ENCODE data around the gene GAB1.

GAB1 gene

DNA sequence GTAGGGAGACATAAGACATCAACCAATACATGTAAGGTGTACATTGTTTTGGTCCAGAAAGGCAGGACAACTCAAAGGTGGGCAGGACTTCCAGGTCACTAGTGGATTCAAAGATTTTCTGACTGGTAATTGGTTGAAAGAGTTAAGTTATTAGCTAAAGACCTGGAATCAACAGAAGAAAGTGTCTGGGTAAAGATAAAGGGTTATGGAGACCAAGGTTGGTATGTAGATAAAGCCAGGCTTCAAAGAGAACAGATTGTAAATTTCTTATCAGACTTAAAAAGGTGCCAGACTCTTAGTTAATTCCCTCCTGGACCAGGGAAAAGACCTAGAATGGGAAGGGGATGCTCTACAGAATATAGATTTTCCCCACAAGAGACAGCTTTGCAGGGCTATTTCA is 28.3 kb upstream of the GAB1 start:
- ChIA-PET POLR2A (no interaction called here), CTCF (no interaction called here)
- Histone ChIP-seq H3K4me1 (ENCODE audit: control insufficient read depth, insufficient read depth, low read length) (no peaks in the 10 kb centered on the region), H3K36me3 (ENCODE audit: control insufficient read depth in 2 of 2, insufficient read depth in 1 of 2, low read length in 2 of 2) (no peaks in the 10 kb centered on the region), H3K9me3 (ENCODE audit: control insufficient read depth, insufficient read depth, low read depth, low read length) (no peaks in the 10 kb centered on the region), H3K4me3 (ENCODE audit: low read depth, low read length) (no peak overlapping the region), H3K27ac (ENCODE audit: extremely low read depth, low read depth, low read length) (no peak overlapping the region)
- no peak for TF ChIP-seq ZFP3 (tag by site-specific recombination; IDR thresholded peaks at IDR 0.05; ENCODE audit: low read depth)
- no peak for TF ChIP-seq ZNF423 (tag by site-specific recombination; IDR thresholded peaks at IDR 0.05)
- no peak for TF ChIP-seq ZNF610 (tag by site-specific recombination; IDR thresholded peaks at IDR 0.05; ENCODE audit: borderline replicate concordance)
- no peak for TF ChIP-seq FEZF1 (tag by site-specific recombination; IDR thresholded peaks at IDR 0.05)
- TF ChIP-seq, protein P1, sequence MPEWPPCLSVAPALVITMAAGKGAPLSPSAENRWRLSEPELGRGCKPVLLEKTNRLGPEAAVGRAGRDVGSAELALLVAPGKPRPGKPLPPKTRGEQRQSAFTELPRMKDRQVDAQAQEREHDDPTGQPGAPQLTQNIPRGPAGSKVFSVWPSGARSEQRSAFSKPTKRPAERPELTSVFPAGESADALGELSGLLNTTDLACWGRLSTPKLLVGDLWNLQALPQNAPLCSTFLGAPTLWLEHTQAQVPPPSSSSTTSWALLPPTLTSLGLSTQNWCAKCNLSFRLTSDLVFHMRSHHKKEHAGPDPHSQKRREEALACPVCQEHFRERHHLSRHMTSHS (tag by site-specific recombination; IDR thresholded peaks at IDR 0.05): no peak
- no peak for TF ChIP-seq ZNF184 (tag by site-specific recombination; IDR thresholded peaks at IDR 0.05)
- no peak for TF ChIP-seq ZNF202 (tag by site-specific recombination; IDR thresholded peaks at IDR 0.05; ENCODE audit: borderline replicate concordance)

DNA sequence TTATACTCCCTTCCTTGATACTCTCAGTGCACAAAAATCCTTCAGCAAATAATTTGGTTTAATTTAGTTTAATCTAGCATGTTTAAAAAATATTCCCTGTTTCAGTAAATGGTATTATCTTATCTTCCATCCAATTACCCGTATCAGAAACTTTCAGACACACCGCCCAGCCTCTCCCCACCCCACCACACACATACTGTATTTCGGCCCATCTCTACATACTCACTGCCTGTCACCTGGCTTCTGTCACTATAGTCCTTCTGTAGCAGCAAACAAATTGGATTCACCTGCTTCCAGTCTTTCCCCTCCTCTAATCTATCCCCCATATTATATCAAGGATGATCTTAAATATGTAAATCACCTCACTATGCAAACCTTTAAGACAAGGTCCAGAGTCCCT is 24.8 kb upstream of the GAB1 start:
- POLR2A ChIA-PET: no interaction called here
- CTCF ChIA-PET: interaction anchor here (0.6 to 0.7 kb wide), 2 partner anchors 29 to 192 kb away, joined by 4 read pairs; no protein-coding TSS in a partner anchor
- H3K9me3 ChIP-seq (ENCODE audit: control insufficient read depth, insufficient read depth, low read depth, low read length): no peaks in the 10 kb centered on the region
- H3K36me3 ChIP-seq (ENCODE audit: control insufficient read depth in 2 of 2, insufficient read depth in 1 of 2, low read length in 2 of 2): no peaks in the 10 kb centered on the region
- no peak overlapping the region for H3K27ac ChIP-seq (ENCODE audit: extremely low read depth, low read depth, low read length)
- TF ChIP-seq ZNF768 (tag by site-specific recombination; IDR thresholded peaks at IDR 0.05) (no peak), ZNF596 (tag by site-specific recombination; IDR thresholded peaks at IDR 0.05) (no peak), ZNF626 (tag by site-specific recombination; IDR thresholded peaks at IDR 0.05) (no peak), HOXA7 (CRISPR knock-in tag; IDR thresholded peaks at IDR 0.05; ENCODE audit: borderline replicate concordance) (no peak), ZNF785 (tag by site-specific recombination; IDR thresholded peaks at IDR 0.05) (no peak), ZNF266 (tag by site-specific recombination; IDR thresholded peaks at IDR 0.05; ENCODE audit: low read depth) (no peak), ZNF658 (tag by site-specific recombination; IDR thresholded peaks at IDR 0.05) (no peak), ZNF302 (tag by site-specific recombination; IDR thresholded peaks at IDR 0.05; ENCODE audit: low read depth) (no peak), ZNF10 (tag by site-specific recombination; IDR thresholded peaks at IDR 0.05) (no peak), ZNF544 (tag by site-specific recombination; IDR thresholded peaks at IDR 0.05) (no peak)
- TF ChIP-seq, protein P2, sequence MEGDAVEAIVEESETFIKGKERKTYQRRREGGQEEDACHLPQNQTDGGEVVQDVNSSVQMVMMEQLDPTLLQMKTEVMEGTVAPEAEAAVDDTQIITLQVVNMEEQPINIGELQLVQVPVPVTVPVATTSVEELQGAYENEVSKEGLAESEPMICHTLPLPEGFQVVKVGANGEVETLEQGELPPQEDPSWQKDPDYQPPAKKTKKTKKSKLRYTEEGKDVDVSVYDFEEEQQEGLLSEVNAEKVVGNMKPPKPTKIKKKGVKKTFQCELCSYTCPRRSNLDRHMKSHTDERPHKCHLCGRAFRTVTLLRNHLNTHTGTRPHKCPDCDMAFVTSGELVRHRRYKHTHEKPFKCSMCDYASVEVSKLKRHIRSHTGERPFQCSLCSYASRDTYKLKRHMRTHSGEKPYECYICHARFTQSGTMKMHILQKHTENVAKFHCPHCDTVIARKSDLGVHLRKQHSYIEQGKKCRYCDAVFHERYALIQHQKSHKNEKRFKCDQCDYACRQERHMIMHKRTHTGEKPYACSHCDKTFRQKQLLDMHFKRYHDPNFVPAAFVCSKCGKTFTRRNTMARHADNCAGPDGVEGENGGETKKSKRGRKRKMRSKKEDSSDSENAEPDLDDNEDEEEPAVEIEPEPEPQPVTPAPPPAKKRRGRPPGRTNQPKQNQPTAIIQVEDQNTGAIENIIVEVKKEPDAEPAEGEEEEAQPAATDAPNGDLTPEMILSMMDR (tag by site-specific recombination; IDR thresholded peaks at IDR 0.05): no peak
- TF ChIP-seq, protein P3, sequence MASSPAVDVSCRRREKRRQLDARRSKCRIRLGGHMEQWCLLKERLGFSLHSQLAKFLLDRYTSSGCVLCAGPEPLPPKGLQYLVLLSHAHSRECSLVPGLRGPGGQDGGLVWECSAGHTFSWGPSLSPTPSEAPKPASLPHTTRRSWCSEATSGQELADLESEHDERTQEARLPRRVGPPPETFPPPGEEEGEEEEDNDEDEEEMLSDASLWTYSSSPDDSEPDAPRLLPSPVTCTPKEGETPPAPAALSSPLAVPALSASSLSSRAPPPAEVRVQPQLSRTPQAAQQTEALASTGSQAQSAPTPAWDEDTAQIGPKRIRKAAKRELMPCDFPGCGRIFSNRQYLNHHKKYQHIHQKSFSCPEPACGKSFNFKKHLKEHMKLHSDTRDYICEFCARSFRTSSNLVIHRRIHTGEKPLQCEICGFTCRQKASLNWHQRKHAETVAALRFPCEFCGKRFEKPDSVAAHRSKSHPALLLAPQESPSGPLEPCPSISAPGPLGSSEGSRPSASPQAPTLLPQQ (tag by site-specific recombination; IDR thresholded peaks at IDR 0.05): no peak
- H3K4me3 ChIP-seq (ENCODE audit: low read depth, low read length): no peak overlapping the region
- no peaks in the 10 kb centered on the region for H3K4me1 ChIP-seq (ENCODE audit: control insufficient read depth, insufficient read depth, low read length)

DNA sequence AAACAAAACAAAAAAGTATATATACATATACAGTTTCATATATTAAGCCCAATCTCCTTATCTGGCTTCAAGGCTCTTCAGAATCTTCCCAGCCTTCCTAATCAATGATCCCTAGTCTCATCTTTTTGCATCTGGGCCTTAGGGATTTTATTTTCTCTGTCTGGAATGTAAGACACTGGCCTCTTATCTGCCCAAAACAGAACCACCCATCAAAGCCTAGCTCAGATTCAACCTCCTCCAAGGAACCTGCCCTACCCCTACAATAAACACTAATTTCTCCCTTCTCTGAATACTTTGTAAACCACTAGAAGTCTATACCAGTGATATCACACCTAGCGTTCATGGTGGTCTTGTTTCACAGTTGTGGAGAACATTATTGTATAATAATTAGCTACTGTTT is 23.2 kb upstream of the GAB1 start:
- Histone ChIP-seq H3K4me3 (ENCODE audit: low read depth, low read length) (no peak overlapping the region), H3K36me3 (ENCODE audit: control insufficient read depth in 2 of 2, insufficient read depth in 1 of 2, low read length in 2 of 2) (no peaks in the 10 kb centered on the region), H3K9me3 (ENCODE audit: control insufficient read depth, insufficient read depth, low read depth, low read length) (no peaks in the 10 kb centered on the region), H3K27ac (ENCODE audit: extremely low read depth, low read depth, low read length) (no peak overlapping the region), H3K4me1 (ENCODE audit: control insufficient read depth, insufficient read depth, low read length) (no peaks in the 10 kb centered on the region)
- ChIA-PET CTCF (no interaction called here), POLR2A (interaction anchor here (0.6 kb wide), 1 partner anchor 147 kb away, joined by 6 read pairs; no protein-coding TSS in a partner anchor)
- TF ChIP-seq ZNF221 (tag by site-specific recombination; IDR thresholded peaks at IDR 0.05; ENCODE audit: borderline replicate concordance): no peak
- TF ChIP-seq, protein P4, sequence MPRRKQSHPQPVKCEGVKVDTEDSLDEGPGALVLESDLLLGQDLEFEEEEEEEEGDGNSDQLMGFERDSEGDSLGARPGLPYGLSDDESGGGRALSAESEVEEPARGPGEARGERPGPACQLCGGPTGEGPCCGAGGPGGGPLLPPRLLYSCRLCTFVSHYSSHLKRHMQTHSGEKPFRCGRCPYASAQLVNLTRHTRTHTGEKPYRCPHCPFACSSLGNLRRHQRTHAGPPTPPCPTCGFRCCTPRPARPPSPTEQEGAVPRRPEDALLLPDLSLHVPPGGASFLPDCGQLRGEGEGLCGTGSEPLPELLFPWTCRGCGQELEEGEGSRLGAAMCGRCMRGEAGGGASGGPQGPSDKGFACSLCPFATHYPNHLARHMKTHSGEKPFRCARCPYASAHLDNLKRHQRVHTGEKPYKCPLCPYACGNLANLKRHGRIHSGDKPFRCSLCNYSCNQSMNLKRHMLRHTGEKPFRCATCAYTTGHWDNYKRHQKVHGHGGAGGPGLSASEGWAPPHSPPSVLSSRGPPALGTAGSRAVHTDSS (tag by site-specific recombination; IDR thresholded peaks at IDR 0.05): no peak
- no peak for TF ChIP-seq ZNF629 (tag by site-specific recombination; IDR thresholded peaks at IDR 0.05)
- TF ChIP-seq ZNF558 (tag by site-specific recombination; IDR thresholded peaks at IDR 0.05): no peak
- TF ChIP-seq, protein P5, sequence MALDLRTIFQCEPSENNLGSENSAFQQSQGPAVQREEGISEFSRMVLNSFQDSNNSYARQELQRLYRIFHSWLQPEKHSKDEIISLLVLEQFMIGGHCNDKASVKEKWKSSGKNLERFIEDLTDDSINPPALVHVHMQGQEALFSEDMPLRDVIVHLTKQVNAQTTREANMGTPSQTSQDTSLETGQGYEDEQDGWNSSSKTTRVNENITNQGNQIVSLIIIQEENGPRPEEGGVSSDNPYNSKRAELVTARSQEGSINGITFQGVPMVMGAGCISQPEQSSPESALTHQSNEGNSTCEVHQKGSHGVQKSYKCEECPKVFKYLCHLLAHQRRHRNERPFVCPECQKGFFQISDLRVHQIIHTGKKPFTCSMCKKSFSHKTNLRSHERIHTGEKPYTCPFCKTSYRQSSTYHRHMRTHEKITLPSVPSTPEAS (tag by site-specific recombination; IDR thresholded peaks at IDR 0.05): no peak
- TF ChIP-seq, protein P6, sequence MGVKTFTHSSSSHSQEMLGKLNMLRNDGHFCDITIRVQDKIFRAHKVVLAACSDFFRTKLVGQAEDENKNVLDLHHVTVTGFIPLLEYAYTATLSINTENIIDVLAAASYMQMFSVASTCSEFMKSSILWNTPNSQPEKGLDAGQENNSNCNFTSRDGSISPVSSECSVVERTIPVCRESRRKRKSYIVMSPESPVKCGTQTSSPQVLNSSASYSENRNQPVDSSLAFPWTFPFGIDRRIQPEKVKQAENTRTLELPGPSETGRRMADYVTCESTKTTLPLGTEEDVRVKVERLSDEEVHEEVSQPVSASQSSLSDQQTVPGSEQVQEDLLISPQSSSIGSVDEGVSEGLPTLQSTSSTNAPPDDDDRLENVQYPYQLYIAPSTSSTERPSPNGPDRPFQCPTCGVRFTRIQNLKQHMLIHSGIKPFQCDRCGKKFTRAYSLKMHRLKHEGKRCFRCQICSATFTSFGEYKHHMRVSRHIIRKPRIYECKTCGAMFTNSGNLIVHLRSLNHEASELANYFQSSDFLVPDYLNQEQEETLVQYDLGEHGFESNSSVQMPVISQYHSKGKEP (tag by site-specific recombination; IDR thresholded peaks at IDR 0.05): no peak
- TF ChIP-seq ZEB2 (tag by site-specific recombination; IDR thresholded peaks at IDR 0.05): no peak
